Fibroblast of the aortic adventitia (primary cell): Measurements from ENCODE around the gene PPP1R7. TPM values are rescaled to one million over a fixed set of nuclear protein-coding genes. Genes with fewer than 3 reads are reported as not detected.
A peak's percentile ranks its signal among the peaks of the same experiment; 100 is the strongest.

Experiments
- DNase-seq: peaks from one replicate; pipeline ENCODE4 v3.0.0-alpha.2; 2010; ENCODE audit warnings: low read depth
- H3K4me3 ChIP-seq: 2 replicates; pipeline ENCODE4 v1.5.1; 2011; ENCODE audit warnings: low read depth, mild to moderate bottlenecking, control low read depth, low read length, moderate library complexity
- total RNA-seq: library from RNA; depleted of rRNA; stranded (reverse); fragments of >200 nt; gene quantifications from 2 replicates; pipeline ENCODE4 v1.2.3, GENCODE V29; 2012; ENCODE audit warnings: low replicate concordance
- TF ChIP-seq, protein P1 (sequence below): IDR thresholded peaks from 2 replicates; pipeline ENCODE4 v1.5.1; 2011; ENCODE audit warnings: mild to moderate bottlenecking, low read length, control low read depth, inconsistent platforms; ENCODE audit not compliant: insufficient read depth

The PPP1R7 gene
- total RNA-seq, 1 donor = 70.0 TPM

DNA sequence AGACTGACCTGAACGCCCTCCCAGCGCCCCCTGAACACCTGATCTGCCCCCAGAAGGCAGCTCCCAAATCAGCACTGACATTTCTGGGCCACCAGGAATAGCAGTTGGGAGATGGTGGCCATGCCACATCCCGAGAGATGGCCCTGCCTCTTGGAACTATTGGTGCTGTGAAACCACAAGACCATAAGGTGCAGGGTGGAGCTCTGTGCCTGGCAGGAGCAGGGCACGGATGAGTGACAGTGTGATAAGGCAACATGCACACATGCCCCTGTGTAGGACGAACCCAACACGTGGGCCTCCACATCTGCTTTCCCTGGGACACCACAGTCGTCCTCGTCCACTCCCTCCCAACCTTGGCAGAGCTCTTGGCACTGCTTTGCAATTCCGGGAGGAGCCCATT, 65.2 kb downstream of the PPP1R7 start:
- no peak for DNase-seq
- TF ChIP-seq, protein P1, sequence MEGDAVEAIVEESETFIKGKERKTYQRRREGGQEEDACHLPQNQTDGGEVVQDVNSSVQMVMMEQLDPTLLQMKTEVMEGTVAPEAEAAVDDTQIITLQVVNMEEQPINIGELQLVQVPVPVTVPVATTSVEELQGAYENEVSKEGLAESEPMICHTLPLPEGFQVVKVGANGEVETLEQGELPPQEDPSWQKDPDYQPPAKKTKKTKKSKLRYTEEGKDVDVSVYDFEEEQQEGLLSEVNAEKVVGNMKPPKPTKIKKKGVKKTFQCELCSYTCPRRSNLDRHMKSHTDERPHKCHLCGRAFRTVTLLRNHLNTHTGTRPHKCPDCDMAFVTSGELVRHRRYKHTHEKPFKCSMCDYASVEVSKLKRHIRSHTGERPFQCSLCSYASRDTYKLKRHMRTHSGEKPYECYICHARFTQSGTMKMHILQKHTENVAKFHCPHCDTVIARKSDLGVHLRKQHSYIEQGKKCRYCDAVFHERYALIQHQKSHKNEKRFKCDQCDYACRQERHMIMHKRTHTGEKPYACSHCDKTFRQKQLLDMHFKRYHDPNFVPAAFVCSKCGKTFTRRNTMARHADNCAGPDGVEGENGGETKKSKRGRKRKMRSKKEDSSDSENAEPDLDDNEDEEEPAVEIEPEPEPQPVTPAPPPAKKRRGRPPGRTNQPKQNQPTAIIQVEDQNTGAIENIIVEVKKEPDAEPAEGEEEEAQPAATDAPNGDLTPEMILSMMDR = no peak
- H3K4me3 ChIP-seq = no peak overlapping the region

- TF ChIP-seq, protein P1 = no peak
- no peak overlapping the region for H3K4me3 ChIP-seq
- no peak for DNase-seq
These were observed 66.0 kb downstream of the PPP1R7 start for GRCh38 chr2:241216211-241216761.

DNA sequence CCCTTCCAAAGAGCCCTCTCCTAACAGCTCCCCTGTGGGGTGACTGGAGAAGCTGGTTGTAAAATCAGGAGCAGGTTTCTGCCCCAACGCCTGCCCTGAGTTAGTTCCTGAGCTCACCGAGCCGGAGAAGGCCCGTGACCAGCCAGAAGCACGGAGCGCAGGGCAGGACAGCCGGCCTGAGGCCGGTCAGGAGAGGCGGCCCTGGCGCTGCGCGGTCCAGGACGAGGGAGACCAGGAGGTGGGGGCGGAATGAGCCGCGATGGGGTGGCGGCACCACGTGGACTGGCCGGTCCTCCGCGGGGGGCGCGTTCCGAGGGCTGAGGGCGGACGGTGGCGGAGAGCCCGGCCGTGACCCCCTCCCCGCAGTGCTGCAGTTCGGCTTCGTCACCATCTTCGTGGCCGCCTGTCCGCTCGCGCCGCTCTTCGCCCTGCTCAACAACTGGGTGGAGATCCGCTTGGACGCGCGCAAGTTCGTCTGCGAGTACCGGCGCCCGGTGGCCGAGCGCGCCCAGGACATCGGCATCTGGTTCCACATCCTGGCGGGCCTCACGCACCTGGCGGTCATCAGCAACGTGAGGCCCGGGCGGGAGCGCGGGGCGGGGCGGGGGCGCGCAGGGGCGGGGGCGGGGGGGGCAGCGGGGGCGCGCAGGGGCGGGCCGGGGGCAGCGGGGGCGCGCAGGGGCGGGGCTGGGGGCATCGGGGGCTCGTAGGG, 67.2 kb downstream of the PPP1R7 start:
- H3K4me3 ChIP-seq = peak overlapping the region; percentile 61
- TF ChIP-seq, protein P1 = peak; percentile 1
- DNase-seq = peak; percentile 65

DNA sequence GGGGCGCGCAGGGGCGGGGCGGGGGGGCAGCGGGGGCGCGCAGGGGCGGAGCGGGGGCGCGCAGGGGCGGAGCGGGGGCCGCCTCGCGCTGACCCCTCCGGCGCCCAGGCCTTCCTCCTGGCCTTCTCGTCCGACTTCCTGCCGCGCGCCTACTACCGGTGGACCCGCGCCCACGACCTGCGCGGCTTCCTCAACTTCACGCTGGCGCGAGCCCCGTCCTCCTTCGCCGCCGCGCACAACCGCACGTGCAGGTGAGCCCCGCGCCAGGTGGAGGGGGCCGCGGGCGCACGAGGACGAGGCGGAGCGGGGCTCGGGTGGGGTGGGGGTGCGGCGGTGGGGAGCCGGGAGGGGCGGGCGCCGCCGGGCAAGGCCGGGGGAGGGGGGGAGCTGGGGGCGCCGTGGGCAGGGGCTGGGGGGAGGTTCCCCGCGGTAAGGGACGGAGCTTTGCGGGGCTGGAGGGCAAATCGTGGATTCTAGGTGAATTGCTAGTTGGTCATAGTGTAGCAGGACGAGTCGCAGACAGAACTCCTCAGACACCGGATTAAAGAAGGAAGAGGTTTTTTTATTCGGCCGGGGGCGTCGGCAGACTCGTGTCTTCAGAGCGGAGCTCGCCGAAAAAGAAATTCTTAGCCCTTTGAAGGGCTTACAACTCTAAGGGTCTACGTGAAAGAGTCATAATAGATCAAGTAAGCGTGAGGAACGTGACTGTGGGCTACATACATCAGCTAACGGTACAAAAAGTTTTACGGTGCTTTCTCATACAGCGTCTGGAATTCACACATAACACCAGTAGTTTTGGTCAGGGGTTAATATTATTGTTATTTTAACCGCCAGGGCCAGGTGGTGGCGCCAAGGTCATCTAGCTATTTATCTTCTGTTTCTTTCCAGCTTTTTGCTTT, 68.1 kb downstream of the PPP1R7 start:
- DNase-seq = peak; percentile 21
- H3K4me3 ChIP-seq = peak overlapping the region; percentile 71
- TF ChIP-seq, protein P1 = peak; percentile 27

GRCh38 chr2:241219030-241219382, 68.7 kb downstream of the PPP1R7 start:
- H3K4me3 ChIP-seq = peak overlapping the region; percentile 71
- no peak for DNase-seq
- TF ChIP-seq, protein P1 = no peak

GRCh38 chr2:241219856-241220356, 69.6 kb downstream of the PPP1R7 start:
- TF ChIP-seq, protein P1 = no peak
- H3K4me3 ChIP-seq = no peak overlapping the region
- DNase-seq = no peak
